H9 (cell line): ENCODE measurements around the gene B9D1. TPM values are rescaled to one million over a fixed set of nuclear protein-coding genes. Genes with fewer than 3 reads are reported as not detected.

ENCODE experiments used
- DNase-seq: peaks from one replicate; pipeline ENCODE4 v3.0.0-alpha.2; 2017
- H2AFZ ChIP-seq: one replicate; pipeline ENCODE4 v1.6.1; 2013; ENCODE audit warnings: mild to moderate bottlenecking, low read length, control low read depth, moderate library complexity
- H2AK5ac ChIP-seq: 2 replicates; pipeline ENCODE4 v1.6.1; 2013; ENCODE audit warnings: low read length, control low read depth, mixed read lengths; ENCODE audit not compliant: insufficient read length
- H2BK120ac ChIP-seq: one replicate; pipeline ENCODE4 v1.6.1; 2013; ENCODE audit warnings: low read depth, mild to moderate bottlenecking, low read length, control low read depth, inconsistent platforms; ENCODE audit not compliant: poor library complexity, severe bottlenecking
- H2BK12ac ChIP-seq: 2 replicates; pipeline ENCODE4 v1.6.1; 2013; ENCODE audit warnings: low read length, control low read depth, mixed read lengths, low read depth; ENCODE audit not compliant: insufficient read length
- H2BK15ac ChIP-seq: 2 replicates; pipeline ENCODE4 v1.6.1; 2013; ENCODE audit warnings: low read depth, low read length, control low read depth
- H2BK20ac ChIP-seq: one replicate; pipeline ENCODE4 v1.6.1; 2013; ENCODE audit warnings: low read depth, mild to moderate bottlenecking, low read length, control low read depth, inconsistent platforms; ENCODE audit not compliant: poor library complexity, severe bottlenecking
- H2BK5ac ChIP-seq: 2 replicates; pipeline ENCODE4 v1.6.1; 2013; ENCODE audit warnings: low read length, control low read depth, mixed read lengths; ENCODE audit not compliant: insufficient read length
- H3K14ac ChIP-seq: 2 replicates; pipeline ENCODE4 v1.6.1; 2013; ENCODE audit warnings: low read length, control low read depth; ENCODE audit not compliant: insufficient read depth
- H3K18ac ChIP-seq: 2 replicates; pipeline ENCODE4 v1.6.1; 2013; ENCODE audit warnings: low read depth, mild to moderate bottlenecking, mixed read lengths, low read length, control low read depth; ENCODE audit not compliant: insufficient read length
- H3K23ac ChIP-seq: 2 replicates; pipeline ENCODE4 v1.6.1; 2013; ENCODE audit warnings: low read length, control low read depth, mixed read lengths, low read depth; ENCODE audit not compliant: insufficient read length
- H3K23me2 ChIP-seq: 2 replicates; pipeline ENCODE4 v1.6.1; 2013; ENCODE audit warnings: low read depth, mild to moderate bottlenecking, mixed read lengths, low read length, control low read depth; ENCODE audit not compliant: insufficient read length, poor library complexity, severe bottlenecking
- H3K27ac ChIP-seq: 2 replicates; pipeline ENCODE4 v1.5.1; 2013; ENCODE audit warnings: low read length, control low read depth, mixed read lengths, low read depth; ENCODE audit not compliant: insufficient read length
- H3K27me3 ChIP-seq: 2 replicates; pipeline ENCODE4 v1.6.1; 2013; ENCODE audit warnings: low read length, control low read depth, inconsistent platforms; ENCODE audit not compliant: insufficient read depth
- H3K4ac ChIP-seq: 2 replicates; pipeline ENCODE4 v1.6.1; 2013; ENCODE audit warnings: low read depth, mild to moderate bottlenecking, control low read depth, inconsistent platforms, low read length, moderate library complexity
- H3K4me1 ChIP-seq: 2 replicates; pipeline ENCODE4 v1.6.1; 2013; ENCODE audit warnings: low read length, control low read depth, inconsistent platforms; ENCODE audit not compliant: insufficient read depth
- H3K4me2 ChIP-seq: 2 replicates; pipeline ENCODE4 v1.6.1; 2013; ENCODE audit warnings: low read length, control low read depth, mixed read lengths; ENCODE audit not compliant: insufficient read length, insufficient read depth
- H3K56ac ChIP-seq: 2 replicates; pipeline ENCODE4 v1.6.1; 2013; ENCODE audit warnings: low read depth, mild to moderate bottlenecking, mixed read lengths, low read length, control low read depth; ENCODE audit not compliant: insufficient read length
- H3K79me1 ChIP-seq: 2 replicates; pipeline ENCODE4 v1.6.1; 2013; ENCODE audit warnings: low read depth, mild to moderate bottlenecking, moderate library complexity, low read length, control low read depth, inconsistent platforms; ENCODE audit not compliant: insufficient read depth, poor library complexity, severe bottlenecking
- H3K79me2 ChIP-seq: 2 replicates; pipeline ENCODE4 v1.6.1; 2013; ENCODE audit warnings: low read length, control low read depth, inconsistent platforms; ENCODE audit not compliant: insufficient read depth
- H3K9ac ChIP-seq: 2 replicates; pipeline ENCODE4 v1.6.1; 2013; ENCODE audit warnings: low read length, control low read depth, mixed read lengths; ENCODE audit not compliant: insufficient read length; ENCODE audit errors: extremely low read depth
- H3K9me3 ChIP-seq: one replicate; pipeline ENCODE4 v1.6.1; 2013; ENCODE audit warnings: low read depth, low read length, inconsistent platforms; ENCODE audit not compliant: control insufficient read depth
- H3T11ph ChIP-seq: one replicate; pipeline ENCODE4 v1.6.1; 2013; ENCODE audit warnings: mild to moderate bottlenecking, low read length, control low read depth, inconsistent platforms
- H4K20me1 ChIP-seq: one replicate; pipeline ENCODE4 v1.6.1; 2013; ENCODE audit not compliant: control insufficient read depth, insufficient read length, insufficient read depth
- H4K5ac ChIP-seq: 2 replicates; pipeline ENCODE4 v1.6.1; 2013; ENCODE audit warnings: low read depth, mild to moderate bottlenecking, mixed read lengths, low read length, control low read depth; ENCODE audit not compliant: insufficient read length
- H4K8ac ChIP-seq: replicated peaks from 2 replicates; pipeline ENCODE4 v1.6.1; 2013; ENCODE audit warnings: low read length, control low read depth, mixed read lengths, low read depth; ENCODE audit not compliant: insufficient read length
- H4K91ac ChIP-seq: 2 replicates; pipeline ENCODE4 v1.6.1; 2013; ENCODE audit warnings: low read depth, mild to moderate bottlenecking, moderate library complexity, mixed read lengths, low read length, control low read depth; ENCODE audit not compliant: insufficient read length
- H3K27ac Mint-ChIP-seq, 3 experiments: 2 replicates in 2 of 3; 3 replicates in 1 of 3; pipeline ENCODE4 v1.8.0; 2020 to 2021; ENCODE audit warnings: mixed read lengths in 3 of 3, mild to moderate bottlenecking in 1 of 3, moderate library complexity in 1 of 3
- H3K27me3 Mint-ChIP-seq: 2 replicates; pipeline ENCODE4 v1.8.0; 2021; ENCODE audit warnings: low read depth, mild to moderate bottlenecking, moderate library complexity, mixed read lengths
- H3K36me3 Mint-ChIP-seq, 3 experiments: 2 replicates in 2 of 3; 3 replicates in 1 of 3; pipeline ENCODE4 v1.8.0; 2020 to 2021; ENCODE audit warnings: low read depth in 3 of 3, mixed read lengths in 3 of 3; ENCODE audit not compliant: insufficient read depth in 1 of 3
- H3K4me1 Mint-ChIP-seq, 2 experiments: 2 replicates each; pipeline ENCODE4 v1.8.0; 2020; ENCODE audit warnings: mixed read lengths in 2 of 2
- H3K4me3 Mint-ChIP-seq, 2 experiments: 2 replicates in 1 of 2; 3 replicates in 1 of 2; pipeline ENCODE4 v1.8.0; 2020 to 2021; ENCODE audit warnings: mild to moderate bottlenecking in 2 of 2, mixed read lengths in 2 of 2, moderate library complexity in 1 of 2
- H3K9me3 Mint-ChIP-seq, 2 experiments: 2 replicates in 1 of 2; 3 replicates in 1 of 2; pipeline ENCODE4 v1.8.0; 2020; ENCODE audit warnings: mild to moderate bottlenecking in 2 of 2, mixed read lengths in 2 of 2, moderate library complexity in 1 of 2
- CTCF ChIP-seq: fragments of 200-600 bp; sonication (generic); conservative IDR thresholded peaks from 3 replicates; pipeline ENCODE4 v1.8.0; 2021; ENCODE audit warnings: antibody characterized with exemption, mild to moderate bottlenecking
- WGBS: extraction: QIAGEN DNeasy Blood & Tissue Kit; methylation state at CpG from one replicate; pipeline ENCODE4 v1.1.7; 2013; ENCODE audit warnings: missing lambda C conversion rate, low lambda C conversion rate, mixed read lengths; ENCODE audit not compliant: insufficient read length; ENCODE audit errors: extremely low coverage; 5-methylcytosine and 5-hydroxymethylcytosine counted together
- total RNA-seq: library from RNA; stranded (reverse); gene quantifications from 2 replicates; pipeline ENCODE4 v1.2.1, GENCODE V29; 2021

Gene B9D1
- total RNA-seq, 1 experiment from 2014 or later: 30.4 TPM

GRCh38 chr17:19319771-19320505 is 42.6 kb downstream of the B9D1 start:
- no CpG with 5 or more reads among the region's 12 CpGs for WGBS
- no peak overlapping the region for H2BK5ac ChIP-seq
- DNase-seq: peak; percentile 25

More at GRCh38 chr17:19319771-19320505, 42.6 kb downstream of the B9D1 start:
- Mint-ChIP-seq H3K27me3 (no peaks in the 10 kb centered on the region), H3K36me3 (peaks cover 24 to 54% (median 29%) of the 10 kb centered on the region in 3 experiments), H3K4me1 (peaks cover 28 to 32% of the 10 kb centered on the region in 2 experiments), H3K9me3 (peaks cover 5 to 8% of the 10 kb centered on the region in 2 experiments), H3K4me3 (no peak overlapping the region), H3K27ac (peak overlapping the region in 1 of 3 experiments; percentile 55; a peak in 1 of 7 replicates)
- no peak overlapping the region for H3K56ac ChIP-seq
- H3K27me3 ChIP-seq: no peaks in the 10 kb centered on the region
- H3K18ac ChIP-seq: no peak overlapping the region
- H3K23ac ChIP-seq: no peak overlapping the region
- H4K8ac ChIP-seq: no peak overlapping the region
- no peak overlapping the region for H2AK5ac ChIP-seq
- no peaks in the 10 kb centered on the region for H3K9me3 ChIP-seq
- H3K4me1 ChIP-seq: peaks cover 4% of the 10 kb centered on the region
- H3K14ac ChIP-seq: no peak overlapping the region
- H3T11ph ChIP-seq: no peak overlapping the region
- no peak overlapping the region for H3K9ac ChIP-seq
- no peak overlapping the region for H2AFZ ChIP-seq
- no peak overlapping the region for H3K4me2 ChIP-seq
- H4K91ac ChIP-seq: no peak overlapping the region
- H2BK15ac ChIP-seq: no peak overlapping the region
- H4K5ac ChIP-seq: no peak overlapping the region
- H4K20me1 ChIP-seq: no peaks in the 10 kb centered on the region
- H3K4ac ChIP-seq: no peak overlapping the region
- no peaks in the 10 kb centered on the region for H3K79me1 ChIP-seq
- no peak overlapping the region for H2BK20ac ChIP-seq
- no peaks in the 10 kb centered on the region for H3K23me2 ChIP-seq
- H3K27ac ChIP-seq: no peak overlapping the region
- TF ChIP-seq CTCF: no peak
- no peak overlapping the region for H2BK12ac ChIP-seq
- H2BK120ac ChIP-seq: no peak overlapping the region
- H3K79me2 ChIP-seq: no peaks in the 10 kb centered on the region
